ENCODE results near the gene PRKD2. TPM values are rescaled to one million over a fixed set of nuclear protein-coding genes. Genes with fewer than 3 reads are reported as not detected.

PRKD2 gene
- total and polyA plus RNA-seq, 4 donors = 7.3 to 14.4 (median 9.3) TPM

- no peak for DNase-seq (ENCODE audit: low spot score)
- 29% methylated on average over 144 of the region's 144 CpGs for WGBS
- Histone ChIP-seq H3K27me3 (ENCODE audit: control insufficient read depth in 4 of 4, insufficient read depth in 4 of 4, low read length in 3 of 4) (peaks cover 0 to 11% (median 4%) of the 10 kb centered on the region in 4 donors), H3K27ac (ENCODE audit: low read depth in 1 of 2, low read length in 2 of 2) (no peak overlapping the region), H3K4me3 (ENCODE audit: low read depth in 1 of 3, low read length in 3 of 3) (no peak overlapping the region), H3K4me1 (ENCODE audit: control insufficient read depth in 4 of 4, insufficient read depth in 4 of 4, low read length in 3 of 4) (peaks cover 0 to 2% (median 0%) of the 10 kb centered on the region in 4 donors), H3K36me3 (ENCODE audit: control insufficient read depth in 4 of 4, insufficient read depth in 3 of 4, low read depth in 1 of 4, low read length in 3 of 4) (no peaks in the 10 kb centered on the region), H3K9me3 (ENCODE audit: control insufficient read depth in 4 of 4, low read length in 3 of 4) (no peaks in the 10 kb centered on the region), H3K9ac (ENCODE audit: low read depth in 1 of 2, low read length in 2 of 2) (no peak overlapping the region)
- TF ChIP-seq HNF4A (conservative IDR thresholded peaks at IDR 0.05) (no peak), MAX (IDR thresholded peaks at IDR 0.05) (no peak), YY1 (IDR thresholded peaks at IDR 0.05) (no peak), FOXA1 (IDR thresholded peaks at IDR 0.05) (no peak), FOXA2 (IDR thresholded peaks at IDR 0.05) (no peak), REST (IDR thresholded peaks at IDR 0.05) (no peak), JUND (IDR thresholded peaks at IDR 0.05) (no peak), NR2F2 (IDR thresholded peaks at IDR 0.05) (no peak), ATF3 (IDR thresholded peaks at IDR 0.05) (no peak)
Observed at GRCh38 chr19:46648961-46649960, 67.7 kb downstream of the PRKD2 start.

- WGBS = 29% methylated on average over 63 of the region's 63 CpGs
- H3K9ac ChIP-seq (ENCODE audit: low read depth in 1 of 2, low read length in 2 of 2) = no peak overlapping the region
- H3K27me3 ChIP-seq (ENCODE audit: control insufficient read depth in 4 of 4, insufficient read depth in 4 of 4, low read length in 3 of 4) = peaks cover 0 to 11% (median 4%) of the 10 kb centered on the region in 4 donors
- no peak overlapping the region for H3K4me3 ChIP-seq (ENCODE audit: low read depth in 1 of 3, low read length in 3 of 3)
- H3K9me3 ChIP-seq (ENCODE audit: control insufficient read depth in 4 of 4, low read length in 3 of 4) = no peaks in the 10 kb centered on the region
- no peak overlapping the region for H3K27ac ChIP-seq (ENCODE audit: low read depth in 1 of 2, low read length in 2 of 2)
- H3K4me1 ChIP-seq (ENCODE audit: control insufficient read depth in 4 of 4, insufficient read depth in 4 of 4, low read length in 3 of 4) = peaks cover 0 to 2% (median 0%) of the 10 kb centered on the region in 4 donors
- no peak for DNase-seq (ENCODE audit: low spot score)
- H3K36me3 ChIP-seq (ENCODE audit: control insufficient read depth in 4 of 4, insufficient read depth in 3 of 4, low read depth in 1 of 4, low read length in 3 of 4) = no peaks in the 10 kb centered on the region
- no peak for TF ChIP-seq ATF3 (IDR thresholded peaks at IDR 0.05)
- no peak for TF ChIP-seq HNF4G (IDR thresholded peaks at IDR 0.05)
- TF ChIP-seq YY1 (IDR thresholded peaks at IDR 0.05) = no peak
- no peak for TF ChIP-seq GABPA (IDR thresholded peaks at IDR 0.05 in 1 of 2, conservative IDR thresholded peaks at IDR 0.05 in 1 of 2)
- TF ChIP-seq NR2F2 (IDR thresholded peaks at IDR 0.05) = no peak
- TF ChIP-seq REST (IDR thresholded peaks at IDR 0.05) = no peak
- no peak for TF ChIP-seq JUND (IDR thresholded peaks at IDR 0.05)
- TF ChIP-seq TAF1 (conservative IDR thresholded peaks at IDR 0.05) = no peak
- TF ChIP-seq CTCF (IDR thresholded peaks at IDR 0.05; ENCODE audit: low read depth, low read length, missing input control) = no peak
- TF ChIP-seq RAD21 (IDR thresholded peaks at IDR 0.05) = no peak
- TF ChIP-seq FOXA1 (IDR thresholded peaks at IDR 0.05) = no peak
- no peak for TF ChIP-seq HNF4A (conservative IDR thresholded peaks at IDR 0.05)
- no peak for TF ChIP-seq FOXA2 (IDR thresholded peaks at IDR 0.05)
- no peak for TF ChIP-seq RXRA (IDR thresholded peaks at IDR 0.05)
- no peak for TF ChIP-seq MAX (IDR thresholded peaks at IDR 0.05)
Observed at GRCh38 chr19:46648060-46648960, 68.6 kb downstream of the PRKD2 start.

Data from liver (tissue), 9 donors.